SKM-1 (cell line): ENCODE data around the gene SLBP.
"Not testable (repeated sequence)": the region's sequence is repeated elsewhere in the genome, so short reads cannot be mapped to it uniquely, and the experiment has no call there.

Source experiments
- DNase-seq: peaks from one replicate; lab custom pipeline; 2025; ENCODE audit not compliant: unreplicated experiment; lab: John Stamatoyannopoulos, UW

SLBP gene

GRCh38 chr4:1713003-1713851 is 1.1 kb upstream of the SLBP start:
- no peak for DNase-seq

DNA sequence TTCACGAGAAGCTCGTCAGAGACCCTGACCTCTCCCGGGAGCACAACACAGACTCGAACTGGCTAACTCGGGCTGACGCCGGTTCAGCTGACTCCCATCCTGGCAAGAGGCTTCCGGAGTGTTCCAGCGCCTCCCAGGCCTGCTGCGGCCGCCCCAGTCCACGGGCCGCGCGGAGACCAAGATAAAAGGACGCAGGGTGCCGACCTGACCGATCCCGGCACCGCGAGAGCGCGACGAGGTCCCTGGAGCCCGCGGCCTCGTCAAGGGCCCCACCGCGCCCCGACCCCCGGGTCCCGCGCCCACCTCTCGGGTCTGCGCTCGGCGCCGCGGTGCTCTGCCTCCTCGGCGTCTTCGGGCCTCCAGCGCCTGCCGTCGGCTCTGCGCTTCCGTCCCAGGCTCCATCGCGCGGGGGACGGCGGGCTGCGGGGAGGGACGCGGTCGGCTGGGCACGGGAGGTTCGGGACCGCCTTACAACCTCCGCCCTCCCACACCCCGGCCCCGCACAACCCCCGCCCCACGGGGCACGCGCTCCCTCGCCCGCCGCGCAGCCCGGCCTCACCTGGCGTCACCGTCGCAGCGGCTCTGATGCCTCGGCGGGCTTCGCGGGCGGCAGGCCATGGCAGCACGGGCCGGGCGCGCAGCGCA is 426 bp downstream of the SLBP start:
- DNase-seq, result no peak

GRCh38 chr4:1711055-1711570 is 1.0 kb downstream of the SLBP start:
- DNase-seq, result no peak

- DNase-seq, result no peak
These were observed 3.5 kb downstream of the SLBP start for GRCh38 chr4:1708581-1708980.

- no peak for DNase-seq
These were observed 5.8 kb downstream of the SLBP start for GRCh38 chr4:1706358-1706757.

GRCh38 chr4:1705732-1706131 is 6.4 kb downstream of the SLBP start:
- no peak for DNase-seq

GRCh38 chr4:1703867-1704266 is 8.3 kb downstream of the SLBP start:
- DNase-seq, result no peak

GRCh38 chr4:1701671-1702070 is 10.4 kb downstream of the SLBP start:
- DNase-seq, result not testable (repeated sequence)

GRCh38 chr4:1695913-1696312 is 16.2 kb downstream of the SLBP start:
- no peak for DNase-seq

GRCh38 chr4:1693131-1693896 is 18.8 kb downstream of the SLBP start:
- DNase-seq, result peak; percentile 80

- no peak for DNase-seq
These were observed 20.3 kb downstream of the SLBP start for GRCh38 chr4:1691737-1692373.

DNA sequence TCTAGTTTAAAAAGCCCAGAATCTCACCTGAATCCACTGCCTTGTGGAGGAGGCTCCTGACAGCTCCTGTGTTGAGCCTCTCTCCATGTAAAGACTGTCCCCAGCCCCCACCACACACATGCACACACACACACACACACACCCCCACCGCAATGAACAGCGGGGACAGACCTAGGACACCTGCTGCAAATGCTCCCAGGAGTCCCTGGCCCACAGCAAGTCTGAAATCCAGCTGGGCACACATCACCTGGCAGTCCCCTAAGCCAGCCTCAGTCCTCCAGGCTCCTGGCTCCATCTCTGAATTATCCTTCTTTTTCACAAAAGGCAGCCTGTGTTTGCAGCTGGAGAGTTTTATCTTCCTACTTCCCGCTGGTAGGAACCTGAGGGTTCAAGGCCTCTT is 21.4 kb downstream of the SLBP start:
- no peak for DNase-seq

GRCh38 chr4:1686440-1687036 is 25.6 kb downstream of the SLBP start:
- DNase-seq, result no peak

DNA sequence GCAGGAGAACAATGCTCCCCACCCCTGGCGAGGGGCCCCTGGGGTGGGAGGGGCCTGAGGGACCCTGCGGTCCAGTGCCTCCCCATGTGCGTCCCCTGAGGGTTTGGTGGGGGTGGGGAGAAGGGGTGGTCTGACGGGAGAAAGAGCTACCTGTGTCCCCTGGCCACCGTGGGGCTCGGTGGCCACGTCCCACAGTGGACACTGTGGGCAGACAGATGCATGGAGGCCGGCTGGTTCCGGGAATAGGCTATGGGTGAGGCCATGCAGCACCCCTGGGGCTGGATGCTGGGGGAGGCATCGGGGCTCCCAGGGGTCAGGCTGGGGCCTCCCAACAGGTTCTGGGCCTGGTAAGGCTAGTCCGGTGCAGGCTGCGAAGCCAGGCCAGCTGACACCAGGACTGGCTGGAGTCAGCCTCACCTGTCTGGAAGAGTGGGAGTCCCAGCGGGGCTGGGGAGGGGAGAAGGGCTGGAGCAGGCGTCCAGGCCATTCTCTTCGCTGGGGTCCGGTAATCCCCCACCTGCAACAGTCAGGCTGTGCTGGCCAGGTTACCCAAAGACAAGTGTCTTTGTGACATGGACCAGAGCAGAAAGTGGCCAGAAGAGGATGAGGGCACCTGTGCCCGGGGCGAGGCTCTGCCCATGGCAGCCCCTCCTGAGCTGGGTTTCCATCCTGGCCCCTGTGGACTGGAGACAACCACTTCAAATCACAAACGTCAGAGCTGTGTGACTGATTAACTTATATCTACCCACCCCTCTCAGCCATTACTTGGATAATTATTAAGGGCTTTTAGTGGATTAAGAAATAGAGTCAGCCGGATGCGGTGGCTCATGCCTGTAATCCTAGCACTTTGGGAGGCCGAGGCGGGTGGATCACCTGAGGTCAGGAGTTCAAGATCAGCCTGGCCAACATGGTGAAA is 26.6 kb downstream of the SLBP start:
- no peak for DNase-seq

GRCh38 chr4:1684506-1685234 is 27.4 kb downstream of the SLBP start:
- DNase-seq, result no peak

DNA sequence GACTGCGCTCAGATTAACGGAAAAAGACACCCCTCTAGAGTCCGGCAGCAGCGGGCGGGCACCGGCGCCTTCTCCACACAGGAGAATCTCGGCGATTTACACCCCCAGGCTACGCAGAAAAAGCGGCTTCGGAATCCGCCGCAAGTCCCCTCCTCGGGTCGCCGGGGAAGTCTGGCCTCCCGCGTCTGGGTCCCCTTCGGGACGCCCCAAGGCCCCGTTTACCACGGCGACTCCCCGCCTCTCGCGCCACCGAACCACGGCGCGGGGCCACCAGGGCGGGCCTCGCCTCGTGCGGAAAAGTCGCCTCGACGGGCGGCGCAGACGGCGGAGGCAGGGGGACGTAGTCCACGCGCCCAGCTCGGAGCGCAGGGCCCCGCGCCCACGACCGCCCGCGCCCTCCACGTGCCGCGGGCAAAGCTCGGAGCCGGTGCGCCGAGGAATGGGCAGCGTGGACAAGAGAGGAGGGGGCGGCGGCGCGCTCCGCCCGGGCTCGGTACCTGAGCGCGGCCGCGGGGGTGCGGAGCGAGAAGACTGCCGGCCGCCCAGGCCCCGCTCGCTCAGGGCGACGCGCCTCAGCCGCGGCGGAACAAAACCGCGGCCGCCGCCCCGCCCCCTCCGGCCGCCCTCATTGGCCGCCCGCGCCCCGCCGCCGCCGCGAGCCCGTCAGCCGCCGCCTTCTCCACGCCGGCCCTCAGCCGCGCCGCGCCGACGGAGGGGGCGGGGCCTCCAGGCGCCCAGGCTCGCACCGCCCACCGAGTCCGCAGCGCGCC is 28.2 kb downstream of the SLBP start, which contains the start of gene FAM53A:
Gene FAM53A, minus strand, starts transcription at position 578 of the 770 bp plus-strand sequence. CDS start 15,572 bp downstream, outside the sequence.
- DNase-seq, result peak; percentile 89

DNA sequence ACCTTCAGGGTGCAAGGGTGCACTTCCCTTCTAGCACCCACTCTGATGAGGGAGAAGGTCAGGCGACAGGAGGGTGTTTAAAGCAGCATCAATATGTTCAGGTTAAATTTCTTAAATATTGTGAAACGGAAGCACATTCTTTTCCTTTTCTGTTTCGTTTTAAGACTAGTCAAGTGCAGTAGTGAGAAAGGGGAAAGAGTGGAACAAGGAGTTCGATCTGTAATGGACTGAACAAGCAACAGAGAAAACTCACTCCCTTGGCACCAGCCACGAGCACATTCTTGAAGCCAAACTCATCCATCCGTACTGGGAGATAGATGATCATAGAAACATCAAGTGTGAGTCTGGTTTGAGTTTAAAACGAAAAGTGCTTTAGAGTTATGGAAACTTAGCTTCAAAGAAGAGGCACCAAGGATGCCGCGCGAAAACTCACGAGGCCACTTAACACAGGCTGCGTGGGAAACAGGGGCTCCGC is 28.8 kb downstream of the SLBP start:
- DNase-seq, result no peak

- DNase-seq, result no peak
These were observed 29.3 kb downstream of the SLBP start for GRCh38 chr4:1682860-1683259.
